ENCODE measurements around the gene SLC25A28.

SLC25A28 gene

DNA sequence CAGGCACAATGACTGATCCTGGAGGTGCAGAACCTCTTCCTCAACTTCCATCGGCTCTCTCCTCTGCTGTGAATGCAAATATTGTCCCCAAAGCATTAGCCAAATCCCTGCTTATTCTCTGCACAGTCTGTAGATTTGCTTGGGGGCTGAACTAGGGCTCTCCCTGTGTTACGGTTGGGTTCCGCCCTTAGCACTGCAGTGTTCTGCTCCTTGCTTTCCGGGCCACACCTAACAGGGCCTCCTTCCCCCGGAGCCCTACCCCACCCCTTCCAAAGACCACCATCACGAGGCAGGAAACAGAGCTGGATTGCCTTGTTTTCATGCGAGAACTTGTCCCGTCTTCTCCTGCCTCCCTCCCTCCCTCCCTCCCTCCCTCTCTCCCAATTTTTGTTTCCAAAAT is 36.6 kb downstream of the SLC25A28 start:
- DNase-seq: no peak

DNA sequence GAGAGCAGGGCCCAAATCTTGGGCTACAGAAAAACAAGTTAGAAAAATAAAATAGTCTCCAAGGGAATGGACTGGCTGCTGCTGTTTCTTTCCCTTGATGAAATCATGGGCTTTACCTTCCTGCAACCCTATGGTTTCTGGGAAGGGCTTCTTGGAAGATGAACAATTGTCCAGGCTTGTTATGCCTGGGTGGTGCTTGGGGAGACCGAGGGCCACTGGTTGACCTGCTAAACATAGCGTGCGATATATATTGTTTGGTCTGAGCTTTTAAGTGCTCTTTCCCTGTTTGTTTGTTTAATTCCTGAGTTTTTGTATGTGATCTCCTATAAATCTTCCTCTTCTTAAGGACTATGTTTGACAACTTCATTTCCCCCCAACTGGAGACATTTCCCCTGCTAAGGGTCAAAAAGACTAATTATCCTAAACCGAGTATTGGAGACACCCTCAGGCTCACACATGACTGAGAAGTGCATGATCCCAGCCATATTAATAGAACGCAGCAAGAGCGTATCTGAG is 37.9 kb downstream of the SLC25A28 start:
- no peak for DNase-seq

DNA sequence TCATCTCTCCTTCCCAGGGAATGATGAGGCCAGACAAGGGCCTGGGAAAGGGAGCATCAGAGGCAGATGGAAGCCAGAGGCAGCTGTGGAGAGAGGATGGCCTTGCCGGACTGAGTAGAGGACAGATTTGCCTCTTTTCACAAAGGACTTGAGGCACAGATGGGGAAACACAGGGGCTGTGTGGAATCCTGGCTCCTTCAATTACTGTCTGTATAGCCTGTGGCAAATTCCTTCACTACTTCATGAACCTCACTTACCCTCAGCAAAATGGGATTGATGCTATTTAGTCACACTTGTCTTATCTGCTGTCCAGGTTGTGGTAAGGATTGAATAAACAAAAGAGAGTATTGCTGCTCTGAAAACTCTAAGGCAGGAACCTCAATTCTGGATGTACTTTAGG is 40.3 kb downstream of the SLC25A28 start:
- no peak for DNase-seq

DNA sequence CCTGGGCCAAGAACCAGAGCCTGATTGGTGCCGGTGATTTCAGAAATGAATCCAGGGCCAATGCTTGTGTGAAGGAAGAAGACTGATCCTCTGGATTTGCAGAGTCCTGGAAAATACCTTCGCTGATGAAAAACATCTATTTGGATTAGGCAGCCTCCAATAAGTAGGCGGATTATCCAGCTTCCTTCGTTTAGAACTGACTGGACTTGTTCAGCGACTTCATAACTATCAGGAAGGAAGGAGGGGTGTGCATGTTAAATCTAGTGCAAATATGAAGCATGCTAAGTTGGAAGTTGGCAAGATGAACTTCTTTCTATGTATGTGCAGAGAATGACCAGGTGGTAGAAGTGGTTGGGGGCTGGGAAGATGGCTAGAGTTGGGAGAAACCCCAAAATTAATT is 46.4 kb downstream of the SLC25A28 start:
- DNase-seq: no peak

DNA sequence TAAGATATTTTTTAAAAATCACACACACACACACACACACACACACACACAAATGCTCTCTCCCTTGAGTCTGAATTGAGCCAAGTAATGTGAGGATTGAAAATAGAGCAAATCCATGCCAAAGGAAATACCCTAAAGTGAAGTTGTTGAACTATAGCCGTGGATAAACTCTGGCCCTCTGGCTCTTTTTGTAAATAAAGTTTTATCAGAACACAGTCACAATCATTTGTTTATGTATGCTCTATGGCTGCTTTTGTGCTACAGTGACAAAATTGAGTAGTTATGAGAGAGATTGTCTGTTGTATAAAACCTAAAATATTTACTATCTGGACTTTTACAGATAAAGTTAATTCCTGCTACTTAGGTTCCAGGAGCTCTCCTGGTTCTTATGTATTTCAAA is 48.4 kb downstream of the SLC25A28 start:
- DNase-seq: no peak

DNA sequence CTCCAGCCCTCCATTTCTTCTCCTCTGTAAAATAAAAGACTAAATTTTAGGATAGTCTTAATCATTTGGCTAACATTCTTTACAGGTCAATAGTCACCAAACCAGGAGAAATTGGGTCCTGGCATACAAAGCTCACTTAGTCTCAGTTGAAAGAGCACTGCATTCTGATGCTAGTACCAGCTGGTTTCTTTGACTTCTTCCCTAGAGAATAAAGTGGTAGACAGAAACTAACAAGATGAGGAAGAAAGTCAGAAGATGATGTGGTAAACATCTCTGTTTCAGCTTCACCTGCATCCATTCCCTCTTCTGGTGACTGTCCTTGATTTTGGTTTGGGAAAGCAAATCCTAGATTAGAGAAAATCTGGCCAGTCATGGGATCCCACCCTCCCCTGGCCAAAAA is 50.3 kb downstream of the SLC25A28 start:
- no peak for DNase-seq

DNA sequence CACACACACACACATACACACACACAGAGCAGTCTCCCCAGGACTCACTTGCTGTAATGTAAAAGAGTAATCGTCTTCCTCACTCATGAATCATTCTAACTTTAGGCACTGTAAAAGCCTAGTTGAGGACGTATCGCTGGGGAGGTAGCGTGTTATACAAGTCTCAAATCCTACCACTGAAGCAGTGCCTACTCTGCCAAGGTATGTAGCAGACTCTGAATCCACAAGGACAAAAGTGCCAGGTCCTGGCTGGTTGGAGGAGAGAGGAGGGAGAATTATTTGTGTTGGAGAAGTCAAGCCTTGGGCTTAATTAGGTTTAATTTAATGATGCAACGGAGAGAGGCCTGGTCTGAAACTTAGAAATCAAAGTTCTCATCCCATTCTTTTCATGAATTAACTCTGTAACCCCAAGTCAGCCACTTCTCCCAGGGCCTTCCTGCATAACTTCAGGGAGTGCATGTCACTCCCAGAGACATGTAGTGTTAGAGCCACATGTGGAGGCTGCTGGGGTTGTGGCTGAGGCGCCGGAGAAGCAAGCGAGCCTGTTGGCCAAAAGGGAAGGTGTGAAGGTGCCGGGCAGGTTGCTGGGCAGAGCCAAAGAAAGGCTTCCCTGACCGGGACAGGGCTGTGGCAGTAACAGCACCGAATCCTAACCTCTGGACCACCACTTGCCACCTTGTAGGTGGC is 50.8 kb downstream of the SLC25A28 start:
- no peak for DNase-seq

DNA sequence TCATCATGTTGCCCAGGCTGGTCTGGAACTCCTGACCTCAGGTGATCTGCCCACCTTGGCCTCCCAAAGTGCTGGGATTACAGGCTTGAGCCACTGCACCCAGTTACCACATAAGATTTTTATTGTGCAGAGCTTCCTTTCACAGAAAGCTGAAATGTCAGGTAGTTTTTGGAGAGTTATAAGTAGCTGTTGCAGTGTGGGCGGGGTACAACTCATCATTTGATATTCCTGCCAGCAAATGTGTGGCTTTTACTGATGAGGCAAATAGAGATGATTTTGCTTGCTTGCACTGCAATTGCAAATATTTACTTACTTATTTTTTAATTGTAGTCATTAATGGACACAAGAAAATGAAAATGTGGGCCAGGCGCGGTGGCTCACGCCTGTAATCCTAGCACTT is 55.1 kb downstream of the SLC25A28 start:
- no peak for DNase-seq

DNA sequence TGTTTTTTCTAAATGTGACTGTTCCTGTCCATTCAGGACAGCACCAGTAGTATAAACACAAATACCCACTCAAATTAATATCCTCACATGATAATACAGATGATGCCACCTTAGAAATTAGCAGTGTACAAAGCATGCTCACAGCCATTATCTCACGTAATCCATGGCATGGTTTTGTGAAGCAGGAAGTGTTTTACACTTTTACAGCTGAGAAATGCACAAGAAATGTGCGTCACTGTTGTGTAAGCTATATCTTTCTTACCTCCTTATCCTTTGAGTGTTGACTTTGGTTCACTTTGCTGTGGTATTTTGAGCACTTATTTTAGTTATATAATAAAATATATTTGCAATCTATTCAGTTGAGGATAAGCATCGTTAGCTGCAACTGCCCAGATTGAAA is 55.9 kb downstream of the SLC25A28 start:
- no peak for DNase-seq

DNA sequence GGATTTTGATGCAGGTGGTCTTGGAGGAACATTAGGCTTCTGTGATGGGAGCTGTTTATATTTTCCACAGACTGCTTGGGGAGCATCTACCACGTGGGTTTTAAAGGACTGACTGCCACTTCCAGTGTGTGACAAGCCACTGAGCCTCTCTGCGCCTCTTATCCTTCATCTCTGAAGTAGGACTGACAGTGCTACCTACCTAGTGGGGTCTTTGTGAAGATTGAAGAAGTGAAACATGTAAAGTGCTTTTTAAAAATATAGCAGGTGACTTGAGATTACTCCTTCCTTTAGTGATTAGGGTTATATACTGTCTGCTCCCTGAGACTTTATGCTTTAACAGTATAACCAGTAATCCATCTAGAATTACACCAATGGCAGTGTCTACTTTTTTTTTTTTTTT is 57.6 kb downstream of the SLC25A28 start:
- DNase-seq: no peak
